ENCODE measurements around the gene AUTS2.

DNA sequence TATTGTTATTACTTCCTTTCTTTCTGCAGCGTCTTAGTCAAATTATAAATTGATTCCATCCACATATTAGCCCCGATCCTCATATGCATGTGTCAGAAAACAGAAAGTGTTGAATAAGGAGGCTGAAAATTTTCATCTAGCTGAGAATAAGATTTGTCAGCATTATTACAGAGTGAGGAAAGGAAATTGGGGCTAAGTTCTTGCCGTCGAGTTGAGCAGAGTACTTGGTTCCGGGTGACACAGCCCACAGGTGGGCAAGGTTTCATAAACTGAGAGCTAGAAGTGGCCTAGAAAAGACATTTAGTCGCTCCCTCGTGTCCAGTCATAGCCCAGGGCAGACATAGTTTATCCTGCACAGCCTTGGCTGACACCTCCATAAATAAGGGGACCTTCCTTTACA, 1072.0 kb downstream of the AUTS2 start:
- TF ChIP-seq CTCF (conservative IDR thresholded peaks at IDR 0.05; ENCODE audit: low read depth, low read length) (no peak), EZH2 (IDR thresholded peaks at IDR 0.05; ENCODE audit: borderline replicate concordance, low read depth, low read length, poor library complexity, severe bottlenecking) (no peak)

Data from A673 (cell line).